ENCODE data around the gene HOXA11. TPM values are rescaled to one million over a fixed set of nuclear protein-coding genes. Genes with fewer than 3 reads are reported as not detected.
A peak's percentile ranks its signal among the peaks of the same experiment; 100 is the strongest.

HOXA11 gene
- not detected in 2 replicates for total RNA-seq

- peaks cover 43% of the 10 kb centered on the region for H3K4me1 Mint-ChIP-seq
- intact Hi-C loops (cut with micrococcal nuclease), result loop anchor here (2.0 to 5.0 kb wide), 2 partner anchors 16 to 1323 kb away; partner anchors contain the start of gene HOXA13
- DNase-seq, result no peak
- peak within 1 kb of the TSS; percentile 56 for H3K4me3 Mint-ChIP-seq
- no peak for ATAC-seq (ENCODE audit: low read depth)
- peaks cover 70% of the 10 kb centered on the region for H3K27me3 Mint-ChIP-seq
- ChIA-PET POLR2A (no interaction called here), CTCF (interaction anchor here (0.7 kb wide), 1 partner anchor 11 kb away, joined by 3 read pairs; no protein-coding TSS in a partner anchor)
- H3K36me3 Mint-ChIP-seq (ENCODE audit: low read depth), result no peaks in the 10 kb centered on the region
- TF ChIP-seq, protein P1, sequence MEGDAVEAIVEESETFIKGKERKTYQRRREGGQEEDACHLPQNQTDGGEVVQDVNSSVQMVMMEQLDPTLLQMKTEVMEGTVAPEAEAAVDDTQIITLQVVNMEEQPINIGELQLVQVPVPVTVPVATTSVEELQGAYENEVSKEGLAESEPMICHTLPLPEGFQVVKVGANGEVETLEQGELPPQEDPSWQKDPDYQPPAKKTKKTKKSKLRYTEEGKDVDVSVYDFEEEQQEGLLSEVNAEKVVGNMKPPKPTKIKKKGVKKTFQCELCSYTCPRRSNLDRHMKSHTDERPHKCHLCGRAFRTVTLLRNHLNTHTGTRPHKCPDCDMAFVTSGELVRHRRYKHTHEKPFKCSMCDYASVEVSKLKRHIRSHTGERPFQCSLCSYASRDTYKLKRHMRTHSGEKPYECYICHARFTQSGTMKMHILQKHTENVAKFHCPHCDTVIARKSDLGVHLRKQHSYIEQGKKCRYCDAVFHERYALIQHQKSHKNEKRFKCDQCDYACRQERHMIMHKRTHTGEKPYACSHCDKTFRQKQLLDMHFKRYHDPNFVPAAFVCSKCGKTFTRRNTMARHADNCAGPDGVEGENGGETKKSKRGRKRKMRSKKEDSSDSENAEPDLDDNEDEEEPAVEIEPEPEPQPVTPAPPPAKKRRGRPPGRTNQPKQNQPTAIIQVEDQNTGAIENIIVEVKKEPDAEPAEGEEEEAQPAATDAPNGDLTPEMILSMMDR (IDR thresholded peaks at IDR 0.05), result no peak
- peak within 1 kb of the TSS; percentile 46 for H3K27ac Mint-ChIP-seq
- no peaks in the 10 kb centered on the region for H3K9me3 Mint-ChIP-seq
Observed at GRCh38 chr7:27185013-27185853, at the start of gene HOXA11. Gene HOXA11 (minus strand): TSS chr7:27185232. CDS start chr7:27185144, 88 bp downstream.

GRCh38 chr7:27229448-27229847 lies 44.4 kb upstream of the HOXA11 start:
- CTCF ChIA-PET, result no interaction called here
- Mint-ChIP-seq H3K9me3 (no peaks in the 10 kb centered on the region), H3K36me3 (ENCODE audit: low read depth) (no peaks in the 10 kb centered on the region), H3K4me1 (peaks cover 2% of the 10 kb centered on the region), H3K27me3 (peaks cover 35% of the 10 kb centered on the region), H3K27ac (no peak overlapping the region), H3K4me3 (no peak overlapping the region)
- ATAC-seq (ENCODE audit: low read depth) (no peak), DNase-seq (no peak)
- intact Hi-C loops (cut with micrococcal nuclease), result no loop called here
- TF ChIP-seq, protein P1 (IDR thresholded peaks at IDR 0.05), result no peak
- POLR2A ChIA-PET, result no interaction called here

GRCh38 chr7:27224983-27225934 lies 40.2 kb upstream of the HOXA11 start:
- CTCF ChIA-PET, result no interaction called here
- TF ChIP-seq, protein P1 (IDR thresholded peaks at IDR 0.05), result no peak
- Mint-ChIP-seq H3K4me1 (peaks cover 10% of the 10 kb centered on the region), H3K9me3 (no peaks in the 10 kb centered on the region), H3K27me3 (peaks cover 57% of the 10 kb centered on the region), H3K4me3 (no peak overlapping the region), H3K27ac (no peak overlapping the region), H3K36me3 (ENCODE audit: low read depth) (no peaks in the 10 kb centered on the region)
- POLR2A ChIA-PET, result no interaction called here
- DNase-seq, result no peak
- no peak for ATAC-seq (ENCODE audit: low read depth)
- intact Hi-C loops (cut with micrococcal nuclease), result loop anchor here (1.0 to 2.0 kb wide), 2 partner anchors 14 to 24 kb away; no protein-coding TSS in a partner anchor

GRCh38 chr7:27223941-27224575 lies 39.0 kb upstream of the HOXA11 start:
- CTCF ChIA-PET, result interaction anchor here (1.0 kb wide), 1 partner anchor 28 kb away, joined by 3 read pairs; no protein-coding TSS in a partner anchor
- Mint-ChIP-seq H3K4me3 (no peak overlapping the region), H3K27me3 (peaks cover 61% of the 10 kb centered on the region), H3K9me3 (no peaks in the 10 kb centered on the region), H3K27ac (no peak overlapping the region), H3K36me3 (ENCODE audit: low read depth) (no peaks in the 10 kb centered on the region), H3K4me1 (peaks cover 16% of the 10 kb centered on the region)
- ATAC-seq (ENCODE audit: low read depth) (no peak), DNase-seq (no peak)
- TF ChIP-seq, protein P1 (IDR thresholded peaks at IDR 0.05), result no peak
- intact Hi-C loops (cut with micrococcal nuclease), result loop anchor here (2.0 kb wide), 1 partner anchor 13 kb away; no protein-coding TSS in a partner anchor
- POLR2A ChIA-PET, result no interaction called here
